Panc1 (cell line): ENCODE measurements around the gene C3orf22.

ENCODE experiments used
- TCF7L2 ChIP-seq: IDR thresholded peaks from 2 replicates; pipeline ENCODE4 v1.6.1; 2011; ENCODE audit warnings: mild to moderate bottlenecking, low read depth, low read length, inconsistent platforms
- TF ChIP-seq, protein P1 (sequence below): fragments of 450-650 bp; IDR thresholded peaks from 2 replicates; pipeline ENCODE4 v1.5.1; 2017; ENCODE audit warnings: mild to moderate bottlenecking

DNA sequence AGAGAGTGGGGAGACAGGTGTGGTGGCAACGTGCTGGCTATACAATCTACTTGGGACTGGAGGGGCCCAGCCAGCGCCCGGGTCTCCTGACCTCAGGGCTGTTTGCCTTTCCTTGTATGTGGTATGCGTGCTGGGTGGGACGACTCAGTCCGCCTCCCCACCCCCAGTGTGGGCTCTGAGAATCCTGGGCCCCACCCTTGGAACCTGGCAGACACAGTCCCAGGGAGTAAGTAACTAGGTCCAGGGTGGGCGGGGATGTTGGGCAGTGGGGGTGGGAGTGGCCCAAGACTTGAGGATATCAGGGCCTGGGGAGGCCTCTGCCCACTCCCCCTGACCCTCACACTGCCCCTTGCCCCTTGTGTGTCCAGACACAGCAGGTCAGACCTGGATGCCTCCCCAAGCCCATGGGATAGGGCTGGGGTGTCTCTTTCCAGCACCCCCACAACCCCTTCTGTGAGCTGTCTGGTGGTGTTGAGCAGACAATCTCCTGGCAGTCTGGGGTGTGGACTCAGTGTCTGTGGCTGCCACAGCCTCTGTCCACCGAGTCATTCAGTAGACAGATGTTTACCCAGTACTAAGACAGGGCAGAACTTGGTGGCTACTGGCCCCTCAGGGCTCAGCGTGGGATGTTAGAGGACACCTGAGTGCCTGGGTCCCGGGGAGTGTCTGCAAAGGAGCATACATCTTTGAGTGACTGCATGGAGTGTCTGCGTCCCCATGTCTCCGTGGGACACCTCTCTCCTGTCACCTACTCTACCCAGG is 33.5 kb downstream of the C3orf22 start:
- TF ChIP-seq, protein P1, sequence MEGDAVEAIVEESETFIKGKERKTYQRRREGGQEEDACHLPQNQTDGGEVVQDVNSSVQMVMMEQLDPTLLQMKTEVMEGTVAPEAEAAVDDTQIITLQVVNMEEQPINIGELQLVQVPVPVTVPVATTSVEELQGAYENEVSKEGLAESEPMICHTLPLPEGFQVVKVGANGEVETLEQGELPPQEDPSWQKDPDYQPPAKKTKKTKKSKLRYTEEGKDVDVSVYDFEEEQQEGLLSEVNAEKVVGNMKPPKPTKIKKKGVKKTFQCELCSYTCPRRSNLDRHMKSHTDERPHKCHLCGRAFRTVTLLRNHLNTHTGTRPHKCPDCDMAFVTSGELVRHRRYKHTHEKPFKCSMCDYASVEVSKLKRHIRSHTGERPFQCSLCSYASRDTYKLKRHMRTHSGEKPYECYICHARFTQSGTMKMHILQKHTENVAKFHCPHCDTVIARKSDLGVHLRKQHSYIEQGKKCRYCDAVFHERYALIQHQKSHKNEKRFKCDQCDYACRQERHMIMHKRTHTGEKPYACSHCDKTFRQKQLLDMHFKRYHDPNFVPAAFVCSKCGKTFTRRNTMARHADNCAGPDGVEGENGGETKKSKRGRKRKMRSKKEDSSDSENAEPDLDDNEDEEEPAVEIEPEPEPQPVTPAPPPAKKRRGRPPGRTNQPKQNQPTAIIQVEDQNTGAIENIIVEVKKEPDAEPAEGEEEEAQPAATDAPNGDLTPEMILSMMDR = no peak
- TF ChIP-seq TCF7L2 = no peak
